Cardiac fibroblast (primary cell): ENCODE results near the gene PTPRG.

ENCODE experiments used
- DNase-seq, 2 donors: peaks; one replicate each; pipeline versions ENCODE4 v3.0.0 to v3.0.0-alpha.2; 2010; ENCODE audit warnings: low read depth in 2 of 2
- H3K4me3 ChIP-seq, 2 donors: replicated peaks in 1 of 2; 1 replicate in 1 of 2; 2 replicates in 1 of 2; pipeline ENCODE4 v1.5.1; 2011; ENCODE audit warnings: low read depth in 2 of 2, low read length in 2 of 2, mild to moderate bottlenecking in 2 of 2, moderate library complexity in 1 of 2
- CTCF ChIP-seq: IDR thresholded peaks from one replicate; pipeline ENCODE4 v1.5.1; 2011; ENCODE audit warnings: low read depth, mild to moderate bottlenecking, low read length, inconsistent platforms

PTPRG gene

GRCh38 chr3:62312201-62312600 lies 750.8 kb downstream of the PTPRG start:
- H3K4me3 ChIP-seq = no peak overlapping the region
- no peak for TF ChIP-seq CTCF
- DNase-seq = peak in 1 of 2 donors; percentile 2

GRCh38 chr3:62316525-62316924 lies 755.2 kb downstream of the PTPRG start:
- TF ChIP-seq CTCF = no peak
- H3K4me3 ChIP-seq = no peak overlapping the region
- no peak for DNase-seq

GRCh38 chr3:62318365-62318751 lies 757.0 kb downstream of the PTPRG start:
- no peak for TF ChIP-seq CTCF
- H3K4me3 ChIP-seq = peak overlapping the region; percentile 68 to 70
- DNase-seq = no peak

- H3K4me3 ChIP-seq = peak overlapping the region; percentile 68 to 70
- TF ChIP-seq CTCF = no peak
- DNase-seq = peak; percentile 88 to 89
Measured at GRCh38 chr3:62318752-62319569, 757.6 kb downstream of the PTPRG start.

- TF ChIP-seq CTCF = no peak
- peak overlapping the region; percentile 68 to 70 for H3K4me3 ChIP-seq
- DNase-seq = no peak
Measured at GRCh38 chr3:62319570-62320243, 758.3 kb downstream of the PTPRG start.

- no peak for DNase-seq
- TF ChIP-seq CTCF = no peak
- no peak overlapping the region for H3K4me3 ChIP-seq
Measured at GRCh38 chr3:62323241-62323640, 761.9 kb downstream of the PTPRG start.
